WTC11 (cell line): ENCODE measurements around the gene ZNF670. TPM values are rescaled to one million over a fixed set of nuclear protein-coding genes. Genes with fewer than 3 reads are reported as not detected.

Experiments
- ATAC-seq: fragments of 200-7000 bp; cut with Tn5 transposase; 2 replicates; pipeline ENCODE4 v1.10.0; 2021; ENCODE audit warnings: mild to moderate bottlenecking, moderate library complexity
- CTCF ChIA-PET: fragments of 300-600 bp; sonication (Branson Sonifier 250); formaldehyde crosslinking; loops from one replicate; lab custom pipeline; 2021; ENCODE audit warnings: antibody characterized with exemption; lab: Charles Lee
- POLR2A ChIA-PET: fragments of 350-600 bp; sonication (Branson Sonifier 250); formaldehyde crosslinking; loops from one replicate; lab custom pipeline; 2021; ENCODE audit warnings: antibody characterized with exemption; lab: Charles Lee
- DNase-seq: peaks from one replicate; pipeline ENCODE4 v3.0.0; 2021; ENCODE audit warnings: low spot score
- H3K27ac Mint-ChIP-seq: 2 replicates; pipeline ENCODE4 v1.8.0; 2021; ENCODE audit warnings: mixed read lengths
- H3K27me3 Mint-ChIP-seq: 2 replicates; pipeline ENCODE4 v1.8.0; 2021; ENCODE audit warnings: low read depth, mild to moderate bottlenecking, moderate library complexity, mixed read lengths
- H3K36me3 Mint-ChIP-seq: 2 replicates; pipeline ENCODE4 v1.8.0; 2021; ENCODE audit warnings: mixed read lengths
- H3K4me1 Mint-ChIP-seq: 2 replicates; pipeline ENCODE4 v1.8.0; 2022; ENCODE audit warnings: mixed read lengths
- H3K4me3 Mint-ChIP-seq: 2 replicates; pipeline ENCODE4 v1.8.0; 2021; ENCODE audit warnings: mild to moderate bottlenecking, moderate library complexity, mixed read lengths
- H3K9me3 Mint-ChIP-seq: 2 replicates; pipeline ENCODE4 v1.8.0; 2021; ENCODE audit warnings: mixed read lengths
- ATF3 ChIP-seq: sonication (generic); formaldehyde crosslinking; conservative IDR thresholded peaks from 2 replicates; pipeline ENCODE4 v1.8.1; 2022; ENCODE audit warnings: mild to moderate bottlenecking, missing genetic modification reagents
- CBFB ChIP-seq: sonication (generic); formaldehyde crosslinking; IDR thresholded peaks from 2 replicates; pipeline ENCODE4 v1.8.1; 2022; ENCODE audit warnings: mild to moderate bottlenecking, low read depth, missing genetic modification reagents
- ETV6 ChIP-seq: sonication (generic); formaldehyde crosslinking; IDR thresholded peaks from 2 replicates; pipeline ENCODE4 v1.8.1; 2022; ENCODE audit warnings: mild to moderate bottlenecking, missing genetic modification reagents
- GABPB1 ChIP-seq: sonication (generic); formaldehyde crosslinking; IDR thresholded peaks from 2 replicates; pipeline ENCODE4 v1.8.1; 2023; ENCODE audit warnings: mild to moderate bottlenecking, missing genetic modification reagents
- IRF2 ChIP-seq: sonication (generic); formaldehyde crosslinking; IDR thresholded peaks from 2 replicates; pipeline ENCODE4 v1.8.0; 2022; ENCODE audit warnings: low read depth, missing genetic modification reagents, borderline replicate concordance
- JUN ChIP-seq: sonication (generic); formaldehyde crosslinking; IDR thresholded peaks from 2 replicates; pipeline ENCODE4 v1.8.0; 2023; ENCODE audit warnings: mild to moderate bottlenecking, missing genetic modification reagents
- NR2C2 ChIP-seq: sonication (generic); formaldehyde crosslinking; IDR thresholded peaks from 2 replicates; pipeline ENCODE4 v1.8.0; 2022; ENCODE audit warnings: mild to moderate bottlenecking, missing genetic modification reagents
- SMAD4 ChIP-seq: sonication (generic); formaldehyde crosslinking; IDR thresholded peaks from 2 replicates; pipeline ENCODE4 v1.8.0; 2022; ENCODE audit warnings: mild to moderate bottlenecking, missing genetic modification reagents
- STAT6 ChIP-seq: sonication (generic); formaldehyde crosslinking; conservative IDR thresholded peaks from 2 replicates; pipeline ENCODE4 v1.8.1; 2023; ENCODE audit warnings: mild to moderate bottlenecking, low read depth, missing genetic modification reagents, moderate library complexity
- TEAD4 ChIP-seq: sonication (generic); formaldehyde crosslinking; IDR thresholded peaks from 2 replicates; pipeline ENCODE4 v1.8.0; 2022; ENCODE audit warnings: mild to moderate bottlenecking, missing genetic modification reagents
- ZMAT4 ChIP-seq: fragments of 250-450 bp; sonication (Bioruptor Pico); IDR thresholded peaks from 2 replicates; pipeline ENCODE4 v1.9.0; 2021; ENCODE audit warnings: mild to moderate bottlenecking
- ZNF121 ChIP-seq: sonication (generic); formaldehyde crosslinking; IDR thresholded peaks from 2 replicates; pipeline ENCODE4 v1.8.0; 2023; ENCODE audit warnings: missing genetic modification reagents
- ZNF396 ChIP-seq: fragments of 250-450 bp; sonication (Bioruptor Pico); IDR thresholded peaks from 2 replicates; pipeline ENCODE4 v1.8.0; 2021; ENCODE audit warnings: mild to moderate bottlenecking, moderate library complexity, borderline replicate concordance
- ZNF512 ChIP-seq: sonication (generic); formaldehyde crosslinking; IDR thresholded peaks from 2 replicates; pipeline ENCODE4 v1.8.1; 2022; ENCODE audit warnings: missing genetic modification reagents, borderline replicate concordance
- total RNA-seq: library from RNA; stranded (reverse); gene quantifications from 3 replicates; pipeline ENCODE4 v1.2.3, GENCODE V29; 2021
- TF ChIP-seq, protein P1 (sequence below): sonication (generic); formaldehyde crosslinking; IDR thresholded peaks from 2 replicates; pipeline ENCODE4 v1.8.0; 2022; ENCODE audit warnings: mild to moderate bottlenecking, missing genetic modification reagents
- TF ChIP-seq, protein P2 (sequence below): sonication (generic); formaldehyde crosslinking; IDR thresholded peaks from 2 replicates; pipeline ENCODE4 v1.8.0; 2022; ENCODE audit warnings: missing genetic modification reagents
- TF ChIP-seq, protein P3 (sequence below): sonication (generic); formaldehyde crosslinking; IDR thresholded peaks from 2 replicates; pipeline ENCODE4 v1.8.1; 2022; ENCODE audit warnings: low read depth, mild to moderate bottlenecking, moderate library complexity, missing genetic modification reagents, borderline replicate concordance
- TF ChIP-seq, protein P4 (sequence below): sonication (generic); formaldehyde crosslinking; IDR thresholded peaks from 2 replicates; pipeline ENCODE4 v1.8.1; 2022; ENCODE audit warnings: mild to moderate bottlenecking, moderate library complexity, missing genetic modification reagents
- TF ChIP-seq, protein P5 (sequence below): fragments of 250-450 bp; sonication (Bioruptor Pico); IDR thresholded peaks from 2 replicates; pipeline ENCODE4 v1.9.0; 2021; ENCODE audit warnings: mild to moderate bottlenecking, borderline replicate concordance
- TF ChIP-seq, protein P6 (sequence below): sonication (generic); formaldehyde crosslinking; IDR thresholded peaks from 2 replicates; pipeline ENCODE4 v1.8.1; 2023; ENCODE audit warnings: mild to moderate bottlenecking, missing genetic modification reagents, moderate library complexity

ZNF670 gene
- total RNA-seq, 1 experiment from 2014 or later = 11.1 TPM

DNA sequence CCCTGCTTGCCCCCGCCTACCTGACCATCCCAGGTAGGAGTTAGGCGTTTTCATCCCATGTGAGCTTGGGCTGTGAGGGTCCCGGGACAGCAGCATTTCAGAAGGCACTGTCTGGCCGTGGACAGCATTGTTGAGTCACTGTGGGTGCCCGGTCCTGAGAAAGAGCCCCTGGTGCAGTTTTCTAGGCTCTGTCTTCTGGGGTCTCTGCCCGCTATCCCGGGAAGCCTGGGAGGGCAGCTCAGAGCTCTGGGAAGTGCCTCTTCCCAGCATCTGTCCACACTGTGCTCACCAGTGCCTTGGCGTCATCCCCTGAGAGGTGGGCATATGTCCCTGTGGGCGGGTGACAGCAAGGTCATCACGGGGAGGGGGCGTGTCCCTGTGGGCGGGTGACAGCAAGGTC is 36.9 kb upstream of the ZNF670 start:
- Mint-ChIP-seq H3K9me3 (no peaks in the 10 kb centered on the region), H3K4me3 (no peak overlapping the region), H3K36me3 (no peaks in the 10 kb centered on the region), H3K27ac (no peak overlapping the region), H3K4me1 (peaks cover 11% of the 10 kb centered on the region), H3K27me3 (peaks cover 25% of the 10 kb centered on the region)
- DNase-seq = no peak
- TF ChIP-seq, protein P1, sequence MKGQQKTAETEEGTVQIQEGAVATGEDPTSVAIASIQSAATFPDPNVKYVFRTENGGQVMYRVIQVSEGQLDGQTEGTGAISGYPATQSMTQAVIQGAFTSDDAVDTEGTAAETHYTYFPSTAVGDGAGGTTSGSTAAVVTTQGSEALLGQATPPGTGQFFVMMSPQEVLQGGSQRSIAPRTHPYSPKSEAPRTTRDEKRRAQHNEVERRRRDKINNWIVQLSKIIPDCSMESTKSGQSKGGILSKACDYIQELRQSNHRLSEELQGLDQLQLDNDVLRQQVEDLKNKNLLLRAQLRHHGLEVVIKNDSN = no peak
- TF ChIP-seq JUN (CRISPR knock-in tag) (no peak), ZNF512 (no peak), STAT6 (CRISPR knock-in tag) (no peak), ZNF396 (CRISPR knock-in tag) (no peak), CBFB (CRISPR knock-in tag) (no peak), TEAD4 (no peak), ZNF121 (CRISPR knock-in tag) (no peak), SMAD4 (CRISPR knock-in tag) (no peak), ETV6 (no peak), GABPB1 (no peak), ZMAT4 (no peak), ATF3 (CRISPR knock-in tag) (no peak), IRF2 (no peak), NR2C2 (CRISPR knock-in tag) (no peak)
- TF ChIP-seq, protein P2, sequence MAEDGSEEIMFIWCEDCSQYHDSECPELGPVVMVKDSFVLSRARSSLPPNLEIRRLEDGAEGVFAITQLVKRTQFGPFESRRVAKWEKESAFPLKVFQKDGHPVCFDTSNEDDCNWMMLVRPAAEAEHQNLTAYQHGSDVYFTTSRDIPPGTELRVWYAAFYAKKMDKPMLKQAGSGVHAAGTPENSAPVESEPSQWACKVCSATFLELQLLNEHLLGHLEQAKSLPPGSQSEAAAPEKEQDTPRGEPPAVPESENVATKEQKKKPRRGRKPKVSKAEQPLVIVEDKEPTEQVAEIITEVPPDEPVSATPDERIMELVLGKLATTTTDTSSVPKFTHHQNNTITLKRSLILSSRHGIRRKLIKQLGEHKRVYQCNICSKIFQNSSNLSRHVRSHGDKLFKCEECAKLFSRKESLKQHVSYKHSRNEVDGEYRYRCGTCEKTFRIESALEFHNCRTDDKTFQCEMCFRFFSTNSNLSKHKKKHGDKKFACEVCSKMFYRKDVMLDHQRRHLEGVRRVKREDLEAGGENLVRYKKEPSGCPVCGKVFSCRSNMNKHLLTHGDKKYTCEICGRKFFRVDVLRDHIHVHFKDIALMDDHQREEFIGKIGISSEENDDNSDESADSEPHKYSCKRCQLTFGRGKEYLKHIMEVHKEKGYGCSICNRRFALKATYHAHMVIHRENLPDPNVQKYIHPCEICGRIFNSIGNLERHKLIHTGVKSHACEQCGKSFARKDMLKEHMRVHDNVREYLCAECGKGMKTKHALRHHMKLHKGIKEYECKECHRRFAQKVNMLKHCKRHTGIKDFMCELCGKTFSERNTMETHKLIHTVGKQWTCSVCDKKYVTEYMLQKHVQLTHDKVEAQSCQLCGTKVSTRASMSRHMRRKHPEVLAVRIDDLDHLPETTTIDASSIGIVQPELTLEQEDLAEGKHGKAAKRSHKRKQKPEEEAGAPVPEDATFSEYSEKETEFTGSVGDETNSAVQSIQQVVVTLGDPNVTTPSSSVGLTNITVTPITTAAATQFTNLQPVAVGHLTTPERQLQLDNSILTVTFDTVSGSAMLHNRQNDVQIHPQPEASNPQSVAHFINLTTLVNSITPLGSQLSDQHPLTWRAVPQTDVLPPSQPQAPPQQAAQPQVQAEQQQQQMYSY (CRISPR knock-in tag) = no peak
- TF ChIP-seq, protein P3, sequence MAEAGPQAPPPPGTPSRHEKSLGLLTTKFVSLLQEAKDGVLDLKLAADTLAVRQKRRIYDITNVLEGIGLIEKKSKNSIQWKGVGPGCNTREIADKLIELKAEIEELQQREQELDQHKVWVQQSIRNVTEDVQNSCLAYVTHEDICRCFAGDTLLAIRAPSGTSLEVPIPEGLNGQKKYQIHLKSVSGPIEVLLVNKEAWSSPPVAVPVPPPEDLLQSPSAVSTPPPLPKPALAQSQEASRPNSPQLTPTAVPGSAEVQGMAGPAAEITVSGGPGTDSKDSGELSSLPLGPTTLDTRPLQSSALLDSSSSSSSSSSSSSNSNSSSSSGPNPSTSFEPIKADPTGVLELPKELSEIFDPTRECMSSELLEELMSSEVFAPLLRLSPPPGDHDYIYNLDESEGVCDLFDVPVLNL = no peak
- TF ChIP-seq, protein P4, sequence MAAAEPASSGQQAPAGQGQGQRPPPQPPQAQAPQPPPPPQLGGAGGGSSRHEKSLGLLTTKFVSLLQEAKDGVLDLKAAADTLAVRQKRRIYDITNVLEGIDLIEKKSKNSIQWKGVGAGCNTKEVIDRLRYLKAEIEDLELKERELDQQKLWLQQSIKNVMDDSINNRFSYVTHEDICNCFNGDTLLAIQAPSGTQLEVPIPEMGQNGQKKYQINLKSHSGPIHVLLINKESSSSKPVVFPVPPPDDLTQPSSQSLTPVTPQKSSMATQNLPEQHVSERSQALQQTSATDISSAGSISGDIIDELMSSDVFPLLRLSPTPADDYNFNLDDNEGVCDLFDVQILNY (CRISPR knock-in tag) = no peak
- TF ChIP-seq, protein P5, sequence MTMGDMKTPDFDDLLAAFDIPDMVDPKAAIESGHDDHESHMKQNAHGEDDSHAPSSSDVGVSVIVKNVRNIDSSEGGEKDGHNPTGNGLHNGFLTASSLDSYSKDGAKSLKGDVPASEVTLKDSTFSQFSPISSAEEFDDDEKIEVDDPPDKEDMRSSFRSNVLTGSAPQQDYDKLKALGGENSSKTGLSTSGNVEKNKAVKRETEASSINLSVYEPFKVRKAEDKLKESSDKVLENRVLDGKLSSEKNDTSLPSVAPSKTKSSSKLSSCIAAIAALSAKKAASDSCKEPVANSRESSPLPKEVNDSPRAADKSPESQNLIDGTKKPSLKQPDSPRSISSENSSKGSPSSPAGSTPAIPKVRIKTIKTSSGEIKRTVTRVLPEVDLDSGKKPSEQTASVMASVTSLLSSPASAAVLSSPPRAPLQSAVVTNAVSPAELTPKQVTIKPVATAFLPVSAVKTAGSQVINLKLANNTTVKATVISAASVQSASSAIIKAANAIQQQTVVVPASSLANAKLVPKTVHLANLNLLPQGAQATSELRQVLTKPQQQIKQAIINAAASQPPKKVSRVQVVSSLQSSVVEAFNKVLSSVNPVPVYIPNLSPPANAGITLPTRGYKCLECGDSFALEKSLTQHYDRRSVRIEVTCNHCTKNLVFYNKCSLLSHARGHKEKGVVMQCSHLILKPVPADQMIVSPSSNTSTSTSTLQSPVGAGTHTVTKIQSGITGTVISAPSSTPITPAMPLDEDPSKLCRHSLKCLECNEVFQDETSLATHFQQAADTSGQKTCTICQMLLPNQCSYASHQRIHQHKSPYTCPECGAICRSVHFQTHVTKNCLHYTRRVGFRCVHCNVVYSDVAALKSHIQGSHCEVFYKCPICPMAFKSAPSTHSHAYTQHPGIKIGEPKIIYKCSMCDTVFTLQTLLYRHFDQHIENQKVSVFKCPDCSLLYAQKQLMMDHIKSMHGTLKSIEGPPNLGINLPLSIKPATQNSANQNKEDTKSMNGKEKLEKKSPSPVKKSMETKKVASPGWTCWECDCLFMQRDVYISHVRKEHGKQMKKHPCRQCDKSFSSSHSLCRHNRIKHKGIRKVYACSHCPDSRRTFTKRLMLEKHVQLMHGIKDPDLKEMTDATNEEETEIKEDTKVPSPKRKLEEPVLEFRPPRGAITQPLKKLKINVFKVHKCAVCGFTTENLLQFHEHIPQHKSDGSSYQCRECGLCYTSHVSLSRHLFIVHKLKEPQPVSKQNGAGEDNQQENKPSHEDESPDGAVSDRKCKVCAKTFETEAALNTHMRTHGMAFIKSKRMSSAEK (CRISPR knock-in tag) = no peak
- TF ChIP-seq, protein P6, sequence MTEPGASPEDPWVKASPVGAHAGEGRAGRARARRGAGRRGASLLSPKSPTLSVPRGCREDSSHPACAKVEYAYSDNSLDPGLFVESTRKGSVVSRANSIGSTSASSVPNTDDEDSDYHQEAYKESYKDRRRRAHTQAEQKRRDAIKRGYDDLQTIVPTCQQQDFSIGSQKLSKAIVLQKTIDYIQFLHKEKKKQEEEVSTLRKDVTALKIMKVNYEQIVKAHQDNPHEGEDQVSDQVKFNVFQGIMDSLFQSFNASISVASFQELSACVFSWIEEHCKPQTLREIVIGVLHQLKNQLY (CRISPR knock-in tag) = no peak
- no peak for ATAC-seq
- ChIA-PET CTCF (no interaction called here), POLR2A (no interaction called here)
